ENCODE results near the gene LRP1. TPM values are rescaled to one million over a fixed set of nuclear protein-coding genes. Genes with fewer than 3 reads are reported as not detected.

Gene LRP1
- 10 to 100 TPM; 19.2 to 89.4 (median 38.5) TPM for total RNA-seq
- 10 to 100 TPM; 12.2 to 15.7 TPM for polyA plus RNA-seq

DNA sequence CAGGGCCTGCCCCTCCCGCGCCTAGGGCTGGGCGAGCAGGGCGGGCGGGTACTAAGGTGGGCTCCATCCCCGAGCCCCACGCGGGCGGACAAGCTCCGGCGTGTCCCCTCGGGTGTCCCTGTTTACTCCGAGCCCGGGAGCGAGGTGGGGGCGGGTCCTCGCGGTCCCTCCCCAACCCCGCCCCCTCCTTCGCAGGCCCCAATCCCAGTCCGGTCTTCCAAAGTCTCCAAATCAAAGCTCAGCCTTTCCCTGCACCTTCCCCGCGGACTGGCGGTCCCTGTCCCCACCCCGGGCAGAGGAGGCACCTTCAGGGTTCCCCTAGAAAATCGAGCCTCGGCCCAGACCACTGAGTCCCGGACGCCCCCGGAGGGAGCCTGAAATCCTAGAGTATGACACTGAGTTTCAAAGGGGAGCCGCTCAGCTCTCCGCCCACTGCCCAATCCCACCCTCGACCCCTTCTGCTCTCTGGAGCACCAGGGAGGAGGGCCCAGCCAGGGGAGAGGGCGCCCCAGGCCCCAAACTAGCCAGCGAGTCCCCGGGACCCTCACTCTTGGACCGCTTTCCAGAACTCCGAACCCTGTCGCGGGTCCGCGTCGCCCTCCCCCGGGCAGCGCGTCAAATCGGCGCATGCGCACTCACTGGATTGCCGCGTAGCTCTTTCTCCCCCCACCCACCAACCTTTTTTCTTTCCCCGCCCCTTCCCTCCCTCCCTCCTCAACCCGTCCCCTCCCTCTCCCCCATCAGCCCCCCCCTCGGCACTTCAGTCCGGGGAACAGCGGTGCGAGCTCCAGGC is at the start of gene LRP1:
Gene LRP1 (plus strand): TSS at position 758 of the 793 bp plus-strand sequence. CDS start 482 bp downstream, outside the sequence.
- Histone ChIP-seq H3K4me1 (peaks cover 0 to 9% (median 7%) of the 10 kb centered on the region in 3 donors), H3K36me3 (no peaks in the 10 kb centered on the region), H3K27ac (peak within 1 kb of the TSS; percentile 83 to 96 (median 90)), H3K27me3 (no peaks in the 10 kb centered on the region), H3K9me3 (no peaks in the 10 kb centered on the region), H3K4me3 (peak within 1 kb of the TSS; percentile 57 to 91 (median 70))
- DNase-seq (peak; percentile 72 to 92 (median 88)), FAIRE-seq (no peak), ATAC-seq (peak; percentile 83 to 85 (median 85))
- WGBS, 2 donors = 0 to 1% methylated on average over 49 to 57 of the region's 57 CpGs
- TF ChIP-seq, protein P1, sequence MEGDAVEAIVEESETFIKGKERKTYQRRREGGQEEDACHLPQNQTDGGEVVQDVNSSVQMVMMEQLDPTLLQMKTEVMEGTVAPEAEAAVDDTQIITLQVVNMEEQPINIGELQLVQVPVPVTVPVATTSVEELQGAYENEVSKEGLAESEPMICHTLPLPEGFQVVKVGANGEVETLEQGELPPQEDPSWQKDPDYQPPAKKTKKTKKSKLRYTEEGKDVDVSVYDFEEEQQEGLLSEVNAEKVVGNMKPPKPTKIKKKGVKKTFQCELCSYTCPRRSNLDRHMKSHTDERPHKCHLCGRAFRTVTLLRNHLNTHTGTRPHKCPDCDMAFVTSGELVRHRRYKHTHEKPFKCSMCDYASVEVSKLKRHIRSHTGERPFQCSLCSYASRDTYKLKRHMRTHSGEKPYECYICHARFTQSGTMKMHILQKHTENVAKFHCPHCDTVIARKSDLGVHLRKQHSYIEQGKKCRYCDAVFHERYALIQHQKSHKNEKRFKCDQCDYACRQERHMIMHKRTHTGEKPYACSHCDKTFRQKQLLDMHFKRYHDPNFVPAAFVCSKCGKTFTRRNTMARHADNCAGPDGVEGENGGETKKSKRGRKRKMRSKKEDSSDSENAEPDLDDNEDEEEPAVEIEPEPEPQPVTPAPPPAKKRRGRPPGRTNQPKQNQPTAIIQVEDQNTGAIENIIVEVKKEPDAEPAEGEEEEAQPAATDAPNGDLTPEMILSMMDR (IDR thresholded peaks at IDR 0.05) = no peak
- intact Hi-C loops (cut with DNase I) = no loop called here

DNA sequence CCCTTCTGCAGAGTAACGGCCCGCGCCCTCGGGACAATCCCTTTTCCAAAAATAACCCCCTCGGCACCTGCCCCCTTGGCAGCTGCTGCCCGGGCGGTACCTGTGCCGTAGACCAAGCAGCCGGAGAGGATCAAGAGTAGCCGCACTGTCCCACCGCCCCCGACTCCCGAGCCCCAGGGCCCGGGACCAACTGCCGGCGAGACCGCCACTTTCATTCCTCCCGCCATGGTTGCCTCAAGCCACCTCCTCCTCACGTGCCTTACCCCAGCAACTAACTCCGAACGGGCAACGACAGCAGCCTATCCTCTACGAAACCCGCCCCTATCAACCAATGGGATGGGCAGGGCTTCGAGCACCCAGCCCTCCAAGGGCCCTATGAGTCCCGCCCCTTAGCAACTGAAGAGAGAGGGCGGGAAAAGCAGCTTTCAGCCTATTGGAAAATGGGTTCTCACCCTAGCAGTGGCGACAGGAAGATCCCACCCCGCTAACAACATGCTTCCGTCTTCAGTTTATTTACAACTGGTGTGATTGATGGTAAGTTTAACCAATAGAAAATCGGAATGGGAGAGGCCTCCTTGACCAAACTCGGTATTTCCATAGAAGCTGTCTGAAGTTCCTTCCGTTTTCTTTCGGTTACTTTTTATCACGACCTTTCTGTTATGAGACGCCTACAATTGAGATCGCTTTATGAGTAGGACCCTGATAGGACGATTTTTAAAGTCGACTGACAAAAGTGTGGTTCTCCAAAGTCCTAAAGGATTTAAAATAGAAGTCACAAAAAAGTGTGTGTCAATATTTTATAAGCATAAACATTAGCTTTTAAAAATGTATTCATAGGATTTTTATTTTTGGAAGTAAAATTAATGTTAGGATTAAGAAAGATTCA is 49.5 kb upstream of the LRP1 start, which contains the start of gene NEMP1:
Gene NEMP1 (minus strand): TSS at position 273 of the 886 bp plus-strand sequence. CDS start 46 bp downstream, at position 227.
- H3K9me3 ChIP-seq = no peaks in the 10 kb centered on the region
- TF ChIP-seq, protein P1 (IDR thresholded peaks at IDR 0.05) = no peak
- FAIRE-seq (peak; percentile 99), DNase-seq (peak; percentile 78 to 98 (median 97)), ATAC-seq (peak; percentile 99 to 100 (median 100))
- H3K36me3 ChIP-seq = no peaks in the 10 kb centered on the region
- H3K27me3 ChIP-seq = no peaks in the 10 kb centered on the region
- intact Hi-C loops (cut with DNase I) = no loop called here
- peaks cover 3 to 10% (median 7%) of the 10 kb centered on the region in 3 donors for H3K4me1 ChIP-seq
- WGBS, 2 donors = 0 to 1% methylated on average over 39 of the region's 39 CpGs
- peak within 1 kb of the TSS; percentile 55 to 85 (median 68) for H3K4me3 ChIP-seq
- H3K27ac ChIP-seq = peak within 1 kb of the TSS; percentile 46 to 90 (median 67)

DNA sequence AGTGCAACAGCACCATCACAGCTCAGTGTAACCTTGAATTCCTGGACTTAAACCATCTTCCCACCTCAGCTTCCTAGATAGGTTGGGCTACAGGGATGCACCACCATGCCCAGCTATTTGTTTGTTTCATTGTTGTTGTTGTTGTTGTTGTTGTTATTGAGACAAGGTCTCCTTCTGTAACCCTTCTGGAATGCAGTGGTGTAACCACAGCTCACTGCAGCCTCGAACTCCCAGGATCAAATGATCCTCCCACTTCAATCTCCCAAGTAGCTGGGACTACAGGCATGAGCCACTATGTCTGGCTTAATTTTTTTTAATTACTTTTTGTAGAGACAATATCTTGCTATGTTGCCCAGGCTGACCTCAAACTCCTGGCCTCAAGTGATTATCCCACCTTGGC is 48.5 kb upstream of the LRP1 start:
- H3K36me3 ChIP-seq = no peaks in the 10 kb centered on the region
- H3K27me3 ChIP-seq = no peaks in the 10 kb centered on the region
- H3K27ac ChIP-seq = peak overlapping the region in 2 of 4 donors; percentile 68 to 90
- DNase-seq (no peak), FAIRE-seq (no peak), ATAC-seq (no peak)
- no peak overlapping the region for H3K4me3 ChIP-seq
- TF ChIP-seq, protein P1 (IDR thresholded peaks at IDR 0.05) = no peak
- intact Hi-C loops (cut with DNase I) = no loop called here
- H3K4me1 ChIP-seq = peaks cover 3 to 10% (median 7%) of the 10 kb centered on the region in 3 donors
- 79 to 92% methylated on average over 1 of the region's 1 CpG for WGBS, 2 donors
- H3K9me3 ChIP-seq = no peaks in the 10 kb centered on the region

DNA sequence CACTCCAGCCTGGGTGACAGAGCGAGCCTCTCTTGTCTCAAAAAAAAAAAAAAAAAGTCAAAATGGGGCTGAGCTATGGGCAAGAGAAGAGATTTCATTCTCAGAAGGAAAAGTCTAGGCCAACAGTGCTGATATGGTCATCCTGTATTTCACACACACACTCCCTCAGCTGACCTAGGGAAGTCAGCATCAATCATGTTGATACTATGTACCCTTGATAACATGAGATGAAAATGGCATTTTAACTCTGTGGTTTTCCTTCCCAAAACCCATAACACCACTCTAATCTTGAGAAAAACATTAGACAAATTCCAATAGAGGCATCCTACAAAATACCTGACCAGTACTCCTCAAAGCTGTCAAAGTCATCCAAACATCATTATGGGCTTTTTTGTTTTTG is 47.4 kb upstream of the LRP1 start:
- Histone ChIP-seq H3K27me3 (no peaks in the 10 kb centered on the region), H3K4me3 (no peak overlapping the region), H3K4me1 (peaks cover 3 to 10% (median 7%) of the 10 kb centered on the region in 3 donors), H3K9me3 (no peaks in the 10 kb centered on the region), H3K36me3 (no peaks in the 10 kb centered on the region), H3K27ac (no peak overlapping the region)
- TF ChIP-seq, protein P1 (IDR thresholded peaks at IDR 0.05) = no peak
- 100% methylated on average over 1 of the region's 1 CpG for WGBS, 2 donors
- ATAC-seq (no peak), FAIRE-seq (no peak), DNase-seq (no peak)
- intact Hi-C loops (cut with DNase I) = no loop called here

Measured in pancreas (tissue), 10 donors.